H9 (cell line): Measurements from ENCODE around the gene BBOX1. TPM values are rescaled to one million over a fixed set of nuclear protein-coding genes. Genes with fewer than 3 reads are reported as not detected.

ENCODE experiments used
- DNase-seq: peaks from one replicate; pipeline ENCODE4 v3.0.0-alpha.2; 2017
- H2AFZ ChIP-seq: one replicate; pipeline ENCODE4 v1.6.1; 2013; ENCODE audit warnings: mild to moderate bottlenecking, low read length, control low read depth, moderate library complexity
- H2AK5ac ChIP-seq: 2 replicates; pipeline ENCODE4 v1.6.1; 2013; ENCODE audit warnings: low read length, control low read depth, mixed read lengths; ENCODE audit not compliant: insufficient read length
- H2BK120ac ChIP-seq: one replicate; pipeline ENCODE4 v1.6.1; 2013; ENCODE audit warnings: low read depth, mild to moderate bottlenecking, low read length, control low read depth, inconsistent platforms; ENCODE audit not compliant: poor library complexity, severe bottlenecking
- H2BK12ac ChIP-seq: 2 replicates; pipeline ENCODE4 v1.6.1; 2013; ENCODE audit warnings: low read length, control low read depth, mixed read lengths, low read depth; ENCODE audit not compliant: insufficient read length
- H2BK15ac ChIP-seq: 2 replicates; pipeline ENCODE4 v1.6.1; 2013; ENCODE audit warnings: low read depth, low read length, control low read depth
- H2BK20ac ChIP-seq: one replicate; pipeline ENCODE4 v1.6.1; 2013; ENCODE audit warnings: low read depth, mild to moderate bottlenecking, low read length, control low read depth, inconsistent platforms; ENCODE audit not compliant: poor library complexity, severe bottlenecking
- H2BK5ac ChIP-seq: 2 replicates; pipeline ENCODE4 v1.6.1; 2013; ENCODE audit warnings: low read length, control low read depth, mixed read lengths; ENCODE audit not compliant: insufficient read length
- H3K14ac ChIP-seq: 2 replicates; pipeline ENCODE4 v1.6.1; 2013; ENCODE audit warnings: low read length, control low read depth; ENCODE audit not compliant: insufficient read depth
- H3K18ac ChIP-seq: 2 replicates; pipeline ENCODE4 v1.6.1; 2013; ENCODE audit warnings: low read depth, mild to moderate bottlenecking, mixed read lengths, low read length, control low read depth; ENCODE audit not compliant: insufficient read length
- H3K23ac ChIP-seq: 2 replicates; pipeline ENCODE4 v1.6.1; 2013; ENCODE audit warnings: low read length, control low read depth, mixed read lengths, low read depth; ENCODE audit not compliant: insufficient read length
- H3K23me2 ChIP-seq: 2 replicates; pipeline ENCODE4 v1.6.1; 2013; ENCODE audit warnings: low read depth, mild to moderate bottlenecking, mixed read lengths, low read length, control low read depth; ENCODE audit not compliant: insufficient read length, poor library complexity, severe bottlenecking
- H3K27ac ChIP-seq: 2 replicates; pipeline ENCODE4 v1.5.1; 2013; ENCODE audit warnings: low read length, control low read depth, mixed read lengths, low read depth; ENCODE audit not compliant: insufficient read length
- H3K27me3 ChIP-seq: 2 replicates; pipeline ENCODE4 v1.6.1; 2013; ENCODE audit warnings: low read length, control low read depth, inconsistent platforms; ENCODE audit not compliant: insufficient read depth
- H3K4ac ChIP-seq: 2 replicates; pipeline ENCODE4 v1.6.1; 2013; ENCODE audit warnings: low read depth, mild to moderate bottlenecking, control low read depth, inconsistent platforms, low read length, moderate library complexity
- H3K4me1 ChIP-seq: 2 replicates; pipeline ENCODE4 v1.6.1; 2013; ENCODE audit warnings: low read length, control low read depth, inconsistent platforms; ENCODE audit not compliant: insufficient read depth
- H3K4me2 ChIP-seq: 2 replicates; pipeline ENCODE4 v1.6.1; 2013; ENCODE audit warnings: low read length, control low read depth, mixed read lengths; ENCODE audit not compliant: insufficient read length, insufficient read depth
- H3K56ac ChIP-seq: 2 replicates; pipeline ENCODE4 v1.6.1; 2013; ENCODE audit warnings: low read depth, mild to moderate bottlenecking, mixed read lengths, low read length, control low read depth; ENCODE audit not compliant: insufficient read length
- H3K79me1 ChIP-seq: 2 replicates; pipeline ENCODE4 v1.6.1; 2013; ENCODE audit warnings: low read depth, mild to moderate bottlenecking, moderate library complexity, low read length, control low read depth, inconsistent platforms; ENCODE audit not compliant: insufficient read depth, poor library complexity, severe bottlenecking
- H3K79me2 ChIP-seq: 2 replicates; pipeline ENCODE4 v1.6.1; 2013; ENCODE audit warnings: low read length, control low read depth, inconsistent platforms; ENCODE audit not compliant: insufficient read depth
- H3K9ac ChIP-seq: 2 replicates; pipeline ENCODE4 v1.6.1; 2013; ENCODE audit warnings: low read length, control low read depth, mixed read lengths; ENCODE audit not compliant: insufficient read length; ENCODE audit errors: extremely low read depth
- H3K9me3 ChIP-seq: one replicate; pipeline ENCODE4 v1.6.1; 2013; ENCODE audit warnings: low read depth, low read length, inconsistent platforms; ENCODE audit not compliant: control insufficient read depth
- H3T11ph ChIP-seq: one replicate; pipeline ENCODE4 v1.6.1; 2013; ENCODE audit warnings: mild to moderate bottlenecking, low read length, control low read depth, inconsistent platforms
- H4K20me1 ChIP-seq: one replicate; pipeline ENCODE4 v1.6.1; 2013; ENCODE audit not compliant: control insufficient read depth, insufficient read length, insufficient read depth
- H4K5ac ChIP-seq: 2 replicates; pipeline ENCODE4 v1.6.1; 2013; ENCODE audit warnings: low read depth, mild to moderate bottlenecking, mixed read lengths, low read length, control low read depth; ENCODE audit not compliant: insufficient read length
- H4K8ac ChIP-seq: replicated peaks from 2 replicates; pipeline ENCODE4 v1.6.1; 2013; ENCODE audit warnings: low read length, control low read depth, mixed read lengths, low read depth; ENCODE audit not compliant: insufficient read length
- H4K91ac ChIP-seq: 2 replicates; pipeline ENCODE4 v1.6.1; 2013; ENCODE audit warnings: low read depth, mild to moderate bottlenecking, moderate library complexity, mixed read lengths, low read length, control low read depth; ENCODE audit not compliant: insufficient read length
- H3K27ac Mint-ChIP-seq, 3 experiments: 2 replicates in 2 of 3; 3 replicates in 1 of 3; pipeline ENCODE4 v1.8.0; 2020 to 2021; ENCODE audit warnings: mixed read lengths in 3 of 3, mild to moderate bottlenecking in 1 of 3, moderate library complexity in 1 of 3
- H3K27me3 Mint-ChIP-seq: 2 replicates; pipeline ENCODE4 v1.8.0; 2021; ENCODE audit warnings: low read depth, mild to moderate bottlenecking, moderate library complexity, mixed read lengths
- H3K36me3 Mint-ChIP-seq, 3 experiments: 2 replicates in 2 of 3; 3 replicates in 1 of 3; pipeline ENCODE4 v1.8.0; 2020 to 2021; ENCODE audit warnings: low read depth in 3 of 3, mixed read lengths in 3 of 3; ENCODE audit not compliant: insufficient read depth in 1 of 3
- H3K4me1 Mint-ChIP-seq, 2 experiments: 2 replicates each; pipeline ENCODE4 v1.8.0; 2020; ENCODE audit warnings: mixed read lengths in 2 of 2
- H3K4me3 Mint-ChIP-seq, 2 experiments: 2 replicates in 1 of 2; 3 replicates in 1 of 2; pipeline ENCODE4 v1.8.0; 2020 to 2021; ENCODE audit warnings: mild to moderate bottlenecking in 2 of 2, mixed read lengths in 2 of 2, moderate library complexity in 1 of 2
- H3K9me3 Mint-ChIP-seq, 2 experiments: 2 replicates in 1 of 2; 3 replicates in 1 of 2; pipeline ENCODE4 v1.8.0; 2020; ENCODE audit warnings: mild to moderate bottlenecking in 2 of 2, mixed read lengths in 2 of 2, moderate library complexity in 1 of 2
- CTCF ChIP-seq: fragments of 200-600 bp; sonication (generic); conservative IDR thresholded peaks from 3 replicates; pipeline ENCODE4 v1.8.0; 2021; ENCODE audit warnings: antibody characterized with exemption, mild to moderate bottlenecking
- WGBS: extraction: QIAGEN DNeasy Blood & Tissue Kit; methylation state at CpG from one replicate; pipeline ENCODE4 v1.1.7; 2013; ENCODE audit warnings: missing lambda C conversion rate, low lambda C conversion rate, mixed read lengths; ENCODE audit not compliant: insufficient read length; ENCODE audit errors: extremely low coverage; 5-methylcytosine and 5-hydroxymethylcytosine counted together
- total RNA-seq: library from RNA; stranded (reverse); gene quantifications from 2 replicates; pipeline ENCODE4 v1.2.1, GENCODE V29; 2021

BBOX1 gene
- total RNA-seq, 1 experiment from 2014 or later = not detected

GRCh38 chr11:27166130-27166529, 125.5 kb downstream of the BBOX1 start:
- Histone ChIP-seq H2AK5ac (no peak overlapping the region), H3K9ac (no peak overlapping the region), H3K9me3 (no peaks in the 10 kb centered on the region), H3K4me1 (no peaks in the 10 kb centered on the region), H3K27ac (no peak overlapping the region), H2AFZ (no peak overlapping the region), H2BK20ac (no peak overlapping the region), H3T11ph (no peak overlapping the region), H2BK12ac (no peak overlapping the region), H4K8ac (no peak overlapping the region), H3K79me1 (no peaks in the 10 kb centered on the region), H3K23ac (no peak overlapping the region), H3K23me2 (no peaks in the 10 kb centered on the region), H3K14ac (no peak overlapping the region), H3K18ac (no peak overlapping the region), H3K79me2 (no peaks in the 10 kb centered on the region), H3K4ac (no peak overlapping the region), H4K91ac (no peak overlapping the region), H3K56ac (no peak overlapping the region), H4K20me1 (no peaks in the 10 kb centered on the region), H2BK120ac (no peak overlapping the region), H3K27me3 (no peaks in the 10 kb centered on the region), H2BK5ac (no peak overlapping the region), H2BK15ac (no peak overlapping the region), H4K5ac (no peak overlapping the region), H3K4me2 (no peak overlapping the region)
- no CpG with 5 or more reads among the region's 2 CpGs for WGBS
- H3K9me3 Mint-ChIP-seq = no peaks in the 10 kb centered on the region; a peak in 1 of 5 replicates
- H3K27me3 Mint-ChIP-seq = no peaks in the 10 kb centered on the region
- no peak for DNase-seq
- no peaks in the 10 kb centered on the region for H3K36me3 Mint-ChIP-seq
- H3K4me3 Mint-ChIP-seq = no peak overlapping the region
- H3K27ac Mint-ChIP-seq = no peak overlapping the region
- no peaks in the 10 kb centered on the region for H3K4me1 Mint-ChIP-seq
- no peak; the same call in 2 of the 3 replicates for TF ChIP-seq CTCF
